GM23338 (cell line): Measurements from ENCODE around the gene EIF4E2. TPM values are rescaled to one million over a fixed set of nuclear protein-coding genes. Genes with fewer than 3 reads are reported as not detected.

Source experiments
- ATAC-seq: fragments of 200-7000 bp; cut with Tn5 transposase; 3 replicates; pipeline ENCODE4 v1.9.1; 2020
- DNase-seq: peaks from one replicate; pipeline ENCODE4 v3.0.0-alpha.2; 2015; ENCODE audit warnings: low spot score
- H2AFZ ChIP-seq: fragments of 200-600 bp; sonication (generic); 2 replicates; pipeline ENCODE4 v1.8.0; 2016; ENCODE audit warnings: antibody characterized with exemption, mild to moderate bottlenecking, moderate library complexity
- H3F3A ChIP-seq: fragments of 200-600 bp; sonication (generic); replicated peaks from 2 replicates; pipeline ENCODE4 v1.8.0; 2017; ENCODE audit warnings: antibody characterized with exemption, mixed run types, low read depth
- H3K27ac ChIP-seq: fragments of 200-600 bp; sonication (generic); 2 replicates; pipeline ENCODE4 v1.6.1; 2016; ENCODE audit warnings: low read depth
- H3K27me3 ChIP-seq: fragments of 200-600 bp; sonication (generic); 2 replicates; pipeline ENCODE4 v1.8.0; 2016; ENCODE audit warnings: mild to moderate bottlenecking, mixed run types, moderate library complexity; ENCODE audit not compliant: insufficient read depth
- H3K36me3 ChIP-seq: fragments of 200-600 bp; sonication (generic); 2 replicates; pipeline ENCODE4 v1.8.0; 2016; ENCODE audit warnings: mild to moderate bottlenecking; ENCODE audit not compliant: insufficient read depth
- H3K4me1 ChIP-seq: fragments of 200-600 bp; sonication (generic); 2 replicates; pipeline ENCODE4 v1.8.0; 2016; ENCODE audit warnings: mild to moderate bottlenecking, moderate library complexity; ENCODE audit not compliant: insufficient read depth
- H3K4me2 ChIP-seq: fragments of 200-600 bp; sonication (generic); 2 replicates; pipeline ENCODE4 v1.7.1; 2017; ENCODE audit warnings: mixed run types
- H3K4me3 ChIP-seq: fragments of 200-600 bp; sonication (generic); 2 replicates; pipeline ENCODE4 v1.6.1; 2016; ENCODE audit warnings: mixed run types
- H3K79me2 ChIP-seq: fragments of 200-600 bp; sonication (generic); replicated peaks from 2 replicates; pipeline ENCODE4 v1.8.0; 2017; ENCODE audit warnings: mild to moderate bottlenecking; ENCODE audit not compliant: insufficient read depth
- H3K9me2 ChIP-seq: fragments of 200-600 bp; sonication (generic); 2 replicates; pipeline ENCODE4 v1.8.0; 2017; ENCODE audit not compliant: insufficient read depth
- H4K20me1 ChIP-seq: fragments of 200-600 bp; sonication (generic); replicated peaks from 2 replicates; pipeline ENCODE4 v1.8.0; 2017; ENCODE audit warnings: mild to moderate bottlenecking; ENCODE audit not compliant: insufficient read depth
- H3K27ac Mint-ChIP-seq: 2 replicates; pipeline ENCODE4 v1.8.0; 2020; ENCODE audit warnings: inconsistent platforms, mild to moderate bottlenecking, moderate library complexity, mixed read lengths
- H3K27me3 Mint-ChIP-seq: 3 replicates; pipeline ENCODE4 v1.8.0; 2022; ENCODE audit warnings: low read depth, mild to moderate bottlenecking, moderate library complexity, mixed read lengths, inconsistent platforms; ENCODE audit not compliant: insufficient read depth, poor library complexity
- H3K36me3 Mint-ChIP-seq: 3 replicates; pipeline ENCODE4 v1.8.0; 2021; ENCODE audit warnings: low read depth, mild to moderate bottlenecking, inconsistent platforms, moderate library complexity, mixed read lengths
- H3K4me1 Mint-ChIP-seq: 3 replicates; pipeline ENCODE4 v1.8.0; 2020; ENCODE audit warnings: mild to moderate bottlenecking, inconsistent platforms, mixed read lengths
- H3K4me3 Mint-ChIP-seq: 3 replicates; pipeline ENCODE4 v1.8.0; 2021; ENCODE audit warnings: moderate library complexity, mild to moderate bottlenecking, inconsistent platforms, mixed read lengths
- H3K9me3 Mint-ChIP-seq: 3 replicates; pipeline ENCODE4 v1.8.0; 2020; ENCODE audit warnings: moderate library complexity, mild to moderate bottlenecking, inconsistent platforms, mixed read lengths
- CREB1 ChIP-seq: fragments of 250-450 bp; sonication (Bioruptor Pico); IDR thresholded peaks from 2 replicates; pipeline ENCODE4 v1.5.0; 2020; ENCODE audit warnings: low read depth, mild to moderate bottlenecking, moderate library complexity
- EZH2 ChIP-seq: fragments of 200-600 bp; sonication (generic); IDR thresholded peaks from one replicate; pipeline ENCODE4 v1.8.0; 2017; ENCODE audit warnings: antibody characterized with exemption, mild to moderate bottlenecking, low read depth; ENCODE audit not compliant: unreplicated experiment
- JUNB ChIP-seq: IDR thresholded peaks from one replicate; pipeline ENCODE4 v1.6.1; 2016; ENCODE audit warnings: antibody characterized with exemption; ENCODE audit not compliant: unreplicated experiment
- NANOG ChIP-seq: IDR thresholded peaks from 2 replicates; pipeline ENCODE4 v1.6.1; 2016; ENCODE audit warnings: antibody characterized with exemption, borderline replicate concordance
- POLR2AphosphoS5 ChIP-seq: IDR thresholded peaks from 2 replicates; pipeline ENCODE4 v1.6.1; 2016; ENCODE audit warnings: antibody characterized with exemption, low read depth
- REST ChIP-seq: IDR thresholded peaks from one replicate; pipeline ENCODE4 v1.6.1; 2018; ENCODE audit warnings: antibody characterized with exemption; ENCODE audit not compliant: unreplicated experiment
- STAT1 ChIP-seq: IDR thresholded peaks from one replicate; pipeline ENCODE4 v1.6.1; 2016; ENCODE audit warnings: antibody characterized with exemption; ENCODE audit not compliant: unreplicated experiment
- ZNF114 ChIP-seq: fragments of 250-450 bp; sonication (Bioruptor Pico); IDR thresholded peaks from 2 replicates; pipeline ENCODE4 v1.5.0; 2020; ENCODE audit warnings: mild to moderate bottlenecking, moderate library complexity
- ZNF331 ChIP-seq: fragments of 250-450 bp; sonication (Bioruptor Pico); IDR thresholded peaks from 2 replicates; pipeline ENCODE4 v1.5.0; 2020; ENCODE audit warnings: low read depth, mild to moderate bottlenecking, moderate library complexity
- polyA plus RNA-seq: library from polyadenylated mRNA; unstranded; fragments of >200 nt; fragmentation: Nextera tagmentation; extraction: Ambion mirVana; gene quantifications from 2 replicates; pipeline ENCODE4 v1.2.1, GENCODE V29; 2016
- total RNA-seq: library from RNA; depleted of rRNA; stranded (reverse); fragments of >200 nt; shearing (Covaris generic); gene quantifications from 2 replicates; pipeline ENCODE4 v1.2.3, GENCODE V29; 2014
- TF ChIP-seq, protein P1 (sequence below): fragments of 250-450 bp; sonication (Bioruptor Pico); IDR thresholded peaks from 2 replicates; pipeline ENCODE4 v1.5.0; 2020; ENCODE audit warnings: mild to moderate bottlenecking, moderate library complexity

EIF4E2 gene
- total and polyA plus RNA-seq, 2 experiments from 2014 or later = 68.1 to 152 TPM

- TF ChIP-seq, protein P1, sequence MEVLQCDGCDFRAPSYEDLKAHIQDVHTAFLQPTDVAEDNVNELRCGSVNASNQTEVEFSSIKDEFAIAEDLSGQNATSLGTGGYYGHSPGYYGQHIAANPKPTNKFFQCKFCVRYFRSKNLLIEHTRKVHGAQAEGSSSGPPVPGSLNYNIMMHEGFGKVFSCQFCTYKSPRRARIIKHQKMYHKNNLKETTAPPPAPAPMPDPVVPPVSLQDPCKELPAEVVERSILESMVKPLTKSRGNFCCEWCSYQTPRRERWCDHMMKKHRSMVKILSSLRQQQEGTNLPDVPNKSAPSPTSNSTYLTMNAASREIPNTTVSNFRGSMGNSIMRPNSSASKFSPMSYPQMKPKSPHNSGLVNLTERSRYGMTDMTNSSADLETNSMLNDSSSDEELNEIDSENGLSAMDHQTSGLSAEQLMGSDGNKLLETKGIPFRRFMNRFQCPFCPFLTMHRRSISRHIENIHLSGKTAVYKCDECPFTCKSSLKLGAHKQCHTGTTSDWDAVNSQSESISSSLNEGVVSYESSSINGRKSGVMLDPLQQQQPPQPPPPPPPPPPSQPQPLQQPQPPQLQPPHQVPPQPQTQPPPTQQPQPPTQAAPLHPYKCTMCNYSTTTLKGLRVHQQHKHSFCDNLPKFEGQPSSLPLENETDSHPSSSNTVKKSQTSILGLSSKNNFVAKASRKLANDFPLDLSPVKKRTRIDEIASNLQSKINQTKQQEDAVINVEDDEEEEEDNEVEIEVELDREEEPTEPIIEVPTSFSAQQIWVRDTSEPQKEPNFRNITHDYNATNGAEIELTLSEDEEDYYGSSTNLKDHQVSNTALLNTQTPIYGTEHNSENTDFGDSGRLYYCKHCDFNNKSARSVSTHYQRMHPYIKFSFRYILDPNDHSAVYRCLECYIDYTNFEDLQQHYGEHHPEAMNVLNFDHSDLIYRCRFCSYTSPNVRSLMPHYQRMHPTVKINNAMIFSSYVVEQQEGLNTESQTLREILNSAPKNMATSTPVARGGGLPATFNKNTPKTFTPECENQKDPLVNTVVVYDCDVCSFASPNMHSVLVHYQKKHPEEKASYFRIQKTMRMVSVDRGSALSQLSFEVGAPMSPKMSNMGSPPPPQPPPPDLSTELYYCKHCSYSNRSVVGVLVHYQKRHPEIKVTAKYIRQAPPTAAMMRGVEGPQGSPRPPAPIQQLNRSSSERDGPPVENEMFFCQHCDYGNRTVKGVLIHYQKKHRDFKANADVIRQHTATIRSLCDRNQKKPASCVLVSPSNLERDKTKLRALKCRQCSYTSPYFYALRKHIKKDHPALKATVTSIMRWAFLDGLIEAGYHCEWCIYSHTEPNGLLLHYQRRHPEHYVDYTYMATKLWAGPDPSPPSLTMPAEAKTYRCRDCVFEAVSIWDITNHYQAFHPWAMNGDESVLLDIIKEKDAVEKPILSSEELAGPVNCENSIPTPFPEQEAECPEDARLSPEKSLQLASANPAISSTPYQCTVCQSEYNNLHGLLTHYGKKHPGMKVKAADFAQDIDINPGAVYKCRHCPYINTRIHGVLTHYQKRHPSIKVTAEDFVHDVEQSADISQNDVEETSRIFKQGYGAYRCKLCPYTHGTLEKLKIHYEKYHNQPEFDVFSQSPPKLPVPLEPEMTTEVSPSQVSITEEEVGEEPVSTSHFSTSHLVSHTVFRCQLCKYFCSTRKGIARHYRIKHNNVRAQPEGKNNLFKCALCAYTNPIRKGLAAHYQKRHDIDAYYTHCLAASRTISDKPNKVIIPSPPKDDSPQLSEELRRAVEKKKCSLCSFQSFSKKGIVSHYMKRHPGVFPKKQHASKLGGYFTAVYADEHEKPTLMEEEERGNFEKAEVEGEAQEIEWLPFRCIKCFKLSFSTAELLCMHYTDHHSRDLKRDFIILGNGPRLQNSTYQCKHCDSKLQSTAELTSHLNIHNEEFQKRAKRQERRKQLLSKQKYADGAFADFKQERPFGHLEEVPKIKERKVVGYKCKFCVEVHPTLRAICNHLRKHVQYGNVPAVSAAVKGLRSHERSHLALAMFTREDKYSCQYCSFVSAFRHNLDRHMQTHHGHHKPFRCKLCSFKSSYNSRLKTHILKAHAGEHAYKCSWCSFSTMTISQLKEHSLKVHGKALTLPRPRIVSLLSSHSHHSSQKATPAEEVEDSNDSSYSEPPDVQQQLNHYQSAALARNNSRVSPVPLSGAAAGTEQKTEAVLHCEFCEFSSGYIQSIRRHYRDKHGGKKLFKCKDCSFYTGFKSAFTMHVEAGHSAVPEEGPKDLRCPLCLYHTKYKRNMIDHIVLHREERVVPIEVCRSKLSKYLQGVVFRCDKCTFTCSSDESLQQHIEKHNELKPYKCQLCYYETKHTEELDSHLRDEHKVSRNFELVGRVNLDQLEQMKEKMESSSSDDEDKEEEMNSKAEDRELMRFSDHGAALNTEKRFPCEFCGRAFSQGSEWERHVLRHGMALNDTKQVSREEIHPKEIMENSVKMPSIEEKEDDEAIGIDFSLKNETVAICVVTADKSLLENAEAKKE = no peak
These were observed 59.6 kb downstream of the EIF4E2 start (continued) for GRCh38 chr2:232610081-232610480.

GRCh38 chr2:232611061-232611460, 60.6 kb downstream of the EIF4E2 start:
- Histone ChIP-seq H3K27me3 (no peaks in the 10 kb centered on the region), H3K36me3 (no peaks in the 10 kb centered on the region), H3K79me2 (no peaks in the 10 kb centered on the region), H3K27ac (no peak overlapping the region), H3K9me2 (no peaks in the 10 kb centered on the region), H3K4me1 (no peaks in the 10 kb centered on the region), H3K4me3 (no peak overlapping the region), H3K4me2 (no peak overlapping the region), H4K20me1 (no peaks in the 10 kb centered on the region; the same call in 1 of the 2 replicates), H2AFZ (no peak overlapping the region), H3F3A (0 out of 2 replicates have a peak, but pooled peaks cover 5% of the 10 kb centered on the region)
- ATAC-seq (no peak), DNase-seq (no peak)
- Mint-ChIP-seq H3K4me1 (no peaks in the 10 kb centered on the region), H3K36me3 (no peaks in the 10 kb centered on the region), H3K9me3 (no peaks in the 10 kb centered on the region; the same call in 2 of the 3 replicates), H3K27me3 (peaks cover 6% of the 10 kb centered on the region), H3K4me3 (no peak overlapping the region), H3K27ac (no peak overlapping the region)
- TF ChIP-seq NANOG = no peak
- no peak for TF ChIP-seq ZNF114 (CRISPR knock-in tag)
- no peak for TF ChIP-seq POLR2AphosphoS5
- TF ChIP-seq STAT1 = no peak
- no peak for TF ChIP-seq JUNB
- no peak for TF ChIP-seq ZNF331 (CRISPR knock-in tag)
- no peak for TF ChIP-seq CREB1 (CRISPR knock-in tag)
- no peak for TF ChIP-seq REST
- no peak for TF ChIP-seq EZH2
